ENCODE data around the gene TPBGL. TPM values are rescaled to one million over a fixed set of nuclear protein-coding genes. Genes with fewer than 3 reads are reported as not detected.

The TPBGL gene
- total RNA-seq, 1 donor, result not detected

GRCh38 chr11:75225794-75226193 is 14.8 kb upstream of the TPBGL start:
- no peak for TF ChIP-seq CTCF (IDR thresholded peaks at IDR 0.05; ENCODE audit: insufficient read depth, low read length)
- DNase-seq (ENCODE audit: low read depth), result no peak
- no peak overlapping the region for H3K4me3 ChIP-seq (ENCODE audit: low read depth, low read length)

- no peak overlapping the region for H3K4me3 ChIP-seq (ENCODE audit: low read depth, low read length)
- no peak for DNase-seq (ENCODE audit: low read depth)
- no peak for TF ChIP-seq CTCF (IDR thresholded peaks at IDR 0.05; ENCODE audit: insufficient read depth, low read length)
Measured at GRCh38 chr11:75229466-75229865, 11.1 kb upstream of the TPBGL start.

GRCh38 chr11:75230621-75231020 is 10.0 kb upstream of the TPBGL start:
- no peak overlapping the region for H3K4me3 ChIP-seq (ENCODE audit: low read depth, low read length)
- no peak for TF ChIP-seq CTCF (IDR thresholded peaks at IDR 0.05; ENCODE audit: insufficient read depth, low read length)
- no peak for DNase-seq (ENCODE audit: low read depth)

- no peak overlapping the region for H3K4me3 ChIP-seq (ENCODE audit: low read depth, low read length)
- TF ChIP-seq CTCF (IDR thresholded peaks at IDR 0.05; ENCODE audit: insufficient read depth, low read length), result no peak
- peak; percentile 71 for DNase-seq (ENCODE audit: low read depth)
Measured at GRCh38 chr11:75233754-75234172, 6.8 kb upstream of the TPBGL start.

- TF ChIP-seq CTCF (IDR thresholded peaks at IDR 0.05; ENCODE audit: insufficient read depth, low read length), result no peak
- no peak for DNase-seq (ENCODE audit: low read depth)
- H3K4me3 ChIP-seq (ENCODE audit: low read depth, low read length), result no peak overlapping the region
Measured at GRCh38 chr11:75236062-75236461, 4.5 kb upstream of the TPBGL start.

- no peak for DNase-seq (ENCODE audit: low read depth)
- no peak overlapping the region for H3K4me3 ChIP-seq (ENCODE audit: low read depth, low read length)
- no peak for TF ChIP-seq CTCF (IDR thresholded peaks at IDR 0.05; ENCODE audit: insufficient read depth, low read length)
Measured at GRCh38 chr11:75237050-75237449, 3.5 kb upstream of the TPBGL start.

Measured in fibroblast of the aortic adventitia (primary cell).